Subcutaneous adipose tissue (tissue), 4 donors: ENCODE data around the gene MRGPRD. TPM values are rescaled to one million over a fixed set of nuclear protein-coding genes. Genes with fewer than 3 reads are reported as not detected.

ENCODE experiments used
- total RNA-seq, 4 donors: library from RNA; depleted of rRNA; stranded (reverse); fragments of >200 nt; gene quantifications; one replicate each; pipeline ENCODE4 v1.1.0, GENCODE V29; 2016
- TF ChIP-seq, protein P1 (sequence below): fragments of 450-650 bp; IDR thresholded peaks from one replicate; pipeline ENCODE4 v1.5.1; 2016; ENCODE audit warnings: low read depth, mild to moderate bottlenecking, control low read depth, antibody characterized with exemption, moderate library complexity

Gene MRGPRD
- total RNA-seq, 4 donors from 2014 or later = not detected

- TF ChIP-seq, protein P1, sequence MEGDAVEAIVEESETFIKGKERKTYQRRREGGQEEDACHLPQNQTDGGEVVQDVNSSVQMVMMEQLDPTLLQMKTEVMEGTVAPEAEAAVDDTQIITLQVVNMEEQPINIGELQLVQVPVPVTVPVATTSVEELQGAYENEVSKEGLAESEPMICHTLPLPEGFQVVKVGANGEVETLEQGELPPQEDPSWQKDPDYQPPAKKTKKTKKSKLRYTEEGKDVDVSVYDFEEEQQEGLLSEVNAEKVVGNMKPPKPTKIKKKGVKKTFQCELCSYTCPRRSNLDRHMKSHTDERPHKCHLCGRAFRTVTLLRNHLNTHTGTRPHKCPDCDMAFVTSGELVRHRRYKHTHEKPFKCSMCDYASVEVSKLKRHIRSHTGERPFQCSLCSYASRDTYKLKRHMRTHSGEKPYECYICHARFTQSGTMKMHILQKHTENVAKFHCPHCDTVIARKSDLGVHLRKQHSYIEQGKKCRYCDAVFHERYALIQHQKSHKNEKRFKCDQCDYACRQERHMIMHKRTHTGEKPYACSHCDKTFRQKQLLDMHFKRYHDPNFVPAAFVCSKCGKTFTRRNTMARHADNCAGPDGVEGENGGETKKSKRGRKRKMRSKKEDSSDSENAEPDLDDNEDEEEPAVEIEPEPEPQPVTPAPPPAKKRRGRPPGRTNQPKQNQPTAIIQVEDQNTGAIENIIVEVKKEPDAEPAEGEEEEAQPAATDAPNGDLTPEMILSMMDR = no peak
Observed at GRCh38 chr11:68961245-68961644, 19.5 kb downstream of the MRGPRD start.

GRCh38 chr11:68960294-68961071, 20.3 kb downstream of the MRGPRD start:
- TF ChIP-seq, protein P1 = no peak

DNA sequence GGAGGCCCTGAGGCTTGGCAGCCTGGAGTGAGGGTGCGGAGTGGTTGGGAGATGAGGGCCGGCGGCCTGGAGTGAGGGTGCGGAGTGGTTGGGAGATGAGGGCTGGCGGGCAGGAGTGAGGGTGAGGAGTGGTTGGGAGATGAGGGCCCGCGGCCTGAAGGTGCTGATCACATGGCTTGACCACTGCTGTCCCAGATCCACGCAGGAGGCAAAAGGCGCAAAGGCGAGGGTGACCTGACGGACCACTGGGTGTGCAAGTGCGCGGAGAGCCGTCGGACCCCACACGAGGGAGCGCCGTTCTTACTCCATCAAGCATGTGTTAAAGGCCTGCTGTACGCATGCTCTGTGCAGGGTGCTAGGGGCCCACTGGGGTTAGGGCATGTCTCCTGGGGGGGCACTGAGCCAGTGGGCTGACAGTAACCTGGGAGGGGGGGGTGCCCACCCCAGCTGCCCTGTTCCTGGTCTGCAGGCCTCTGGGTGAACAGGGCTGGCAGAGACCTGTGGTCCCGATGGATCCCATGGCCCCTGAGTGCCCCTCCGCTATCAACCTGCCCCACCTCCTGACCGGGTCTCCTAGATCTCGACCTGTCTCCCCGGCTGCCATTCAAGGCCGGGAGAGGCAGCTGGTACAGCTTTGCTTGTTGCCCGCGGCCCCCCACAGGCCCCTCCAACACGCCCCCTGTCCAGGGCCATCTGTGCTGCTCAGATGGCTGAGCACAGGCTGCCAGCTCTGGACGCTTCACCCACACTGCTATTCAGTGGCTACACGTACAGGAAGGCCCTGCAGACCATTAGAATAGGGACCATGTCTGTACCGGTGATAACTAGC, 21.1 kb downstream of the MRGPRD start:
- TF ChIP-seq, protein P1 = no peak

DNA sequence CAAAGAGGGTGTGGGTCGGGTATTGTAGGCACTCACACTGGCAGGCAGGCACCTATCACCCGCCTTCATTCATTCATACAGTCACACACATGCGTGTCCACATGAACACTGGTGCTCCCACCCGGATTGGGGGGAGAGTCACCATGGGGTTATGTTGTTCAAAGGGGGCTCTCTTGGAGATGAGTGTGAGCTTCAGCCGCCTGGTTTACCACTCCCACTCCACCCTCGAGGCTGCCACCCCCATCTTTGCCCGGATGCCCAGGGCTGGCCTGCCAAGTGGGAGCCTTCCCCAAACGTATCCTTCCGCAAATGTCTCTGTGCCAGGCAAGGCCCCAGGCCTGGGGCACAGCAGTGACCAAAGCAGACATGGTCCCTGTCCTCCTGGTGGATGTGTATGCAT, 22.6 kb downstream of the MRGPRD start:
- TF ChIP-seq, protein P1 = no peak

DNA sequence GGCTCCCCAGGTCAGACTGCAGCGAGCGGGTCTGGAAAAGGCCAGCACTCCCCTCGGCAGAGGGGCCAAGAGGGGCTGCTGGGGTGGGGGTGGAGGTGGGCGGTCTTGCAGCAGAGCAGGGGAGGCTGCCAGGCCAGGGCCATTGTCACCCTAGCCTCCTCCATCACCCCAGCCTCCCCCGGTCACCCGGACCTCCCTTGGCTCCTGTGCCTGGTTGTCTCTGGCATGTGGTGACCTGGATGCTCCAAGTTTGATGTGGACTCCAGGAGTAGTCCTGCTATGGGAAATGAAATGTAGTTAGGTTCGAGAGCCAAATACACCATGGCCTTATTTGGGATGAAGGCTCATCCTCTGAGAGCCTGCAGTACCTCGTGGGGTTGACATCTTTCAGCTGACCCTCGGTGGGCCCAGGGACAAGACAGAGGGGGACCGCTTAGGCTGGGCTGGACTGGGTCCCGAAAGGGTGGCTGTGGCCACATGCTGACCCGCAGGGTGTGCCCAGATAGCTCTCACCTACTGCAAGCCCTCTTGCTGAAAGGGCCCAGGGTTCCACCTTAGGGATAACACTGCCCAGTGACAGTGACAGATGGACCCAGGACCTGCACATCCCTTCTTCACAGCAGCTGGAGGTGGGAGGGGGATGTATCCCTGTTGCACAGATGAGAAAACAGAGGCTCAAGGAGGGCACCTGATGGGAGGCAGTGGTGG, 24.1 kb downstream of the MRGPRD start:
- TF ChIP-seq, protein P1 = no peak

- TF ChIP-seq, protein P1 = no peak
Observed at GRCh38 chr11:68956142-68956541, 24.6 kb downstream of the MRGPRD start.

DNA sequence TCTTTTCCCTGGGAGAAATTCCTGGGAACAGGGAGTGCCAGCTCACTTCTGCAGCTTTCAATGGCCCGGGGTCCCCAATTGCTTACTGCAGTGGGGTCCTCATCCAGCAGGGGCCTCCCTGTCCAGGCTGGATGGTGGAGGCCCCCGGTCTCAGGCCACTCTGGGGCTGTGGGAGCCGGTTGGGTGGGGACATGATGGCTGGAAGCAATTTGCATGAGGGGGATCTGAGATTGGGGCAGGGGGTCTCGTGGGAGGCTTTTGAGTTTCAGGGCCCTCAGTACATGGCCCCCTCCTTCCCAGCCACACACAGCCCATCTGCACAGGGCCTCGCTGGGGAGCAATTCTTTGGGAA, 25.2 kb downstream of the MRGPRD start:
- TF ChIP-seq, protein P1 = no peak
